K562 (cell line): ENCODE results near the gene C10orf105. TPM values are rescaled to one million over a fixed set of nuclear protein-coding genes. Genes with fewer than 3 reads are reported as not detected.

ENCODE experiments used
- ARHGAP35 ChIP-seq: fragments of 450-650 bp; IDR thresholded peaks from 2 replicates; pipeline ENCODE4 v1.6.1; 2018; ENCODE audit not compliant: partially characterized antibody
- ARNT ChIP-seq, 2 experiments: fragments of 450-650 bp; IDR thresholded peaks; 2 replicates each; pipeline ENCODE4 v1.6.1; 2016; ENCODE audit warnings: mild to moderate bottlenecking in 1 of 2
- CCAR2 ChIP-seq: fragments of 200-400 bp; formaldehyde crosslinking; IDR thresholded peaks from 2 replicates; pipeline ENCODE4 v1.6.1; 2017; ENCODE audit warnings: mild to moderate bottlenecking, low read depth, low read length
- CEBPG ChIP-seq, 3 experiments: fragments of 200-800 bp in 1 of 3; sonication (Bioruptor generic) in 1 of 3; sonication (generic) in 1 of 3; formaldehyde crosslinking in 1 of 3; IDR thresholded peaks in 2 of 3; conservative IDR thresholded peaks in 1 of 3; 2 replicates each; pipeline versions ENCODE4 v1.6.1 to v1.8.0; 2016 to 2022; ENCODE audit warnings: missing compliant biosample characterization in 2 of 3, missing genetic modification characterization in 2 of 3, mild to moderate bottlenecking in 1 of 3, missing genetic modification reagents in 1 of 3
- CSDE1 ChIP-seq, 2 experiments: fragments of 450-650 bp; IDR thresholded peaks; 2 replicates each; pipeline ENCODE4 v1.6.1; 2016; ENCODE audit warnings: mild to moderate bottlenecking in 1 of 2
- E2F3 ChIP-seq: fragments of 250-450 bp; sonication (Bioruptor Pico); IDR thresholded peaks from 2 replicates; pipeline ENCODE4 v1.4.0; 2020; ENCODE audit warnings: mild to moderate bottlenecking
- ETV5 ChIP-seq: sonication (generic); formaldehyde crosslinking; IDR thresholded peaks from 2 replicates; pipeline ENCODE4 v1.4.0; 2020; ENCODE audit warnings: low read depth, mild to moderate bottlenecking, missing genetic modification reagents
- GABPB1 ChIP-seq: sonication (generic); formaldehyde crosslinking; IDR thresholded peaks from 2 replicates; pipeline ENCODE4 v1.8.0; 2022; ENCODE audit warnings: mild to moderate bottlenecking, missing genetic modification reagents
- HDGF ChIP-seq: fragments of 450-650 bp; IDR thresholded peaks from 2 replicates; pipeline ENCODE4 v1.6.1; 2016
- LCOR ChIP-seq: sonication (generic); formaldehyde crosslinking; IDR thresholded peaks from 2 replicates; pipeline ENCODE4 v1.8.0; 2022; ENCODE audit warnings: mild to moderate bottlenecking, missing genetic modification reagents
- MAX ChIP-seq: sonication (generic); formaldehyde crosslinking; IDR thresholded peaks from 2 replicates; pipeline ENCODE4 v1.9.0; 2022; ENCODE audit warnings: mild to moderate bottlenecking, missing genetic modification reagents
- PHTF2 ChIP-seq: fragments of 250-450 bp; sonication (Bioruptor Pico); IDR thresholded peaks from 2 replicates; pipeline ENCODE4 v1.5.0; 2021; ENCODE audit warnings: mild to moderate bottlenecking
- RBM15 ChIP-seq: fragments of 200-400 bp; formaldehyde crosslinking; IDR thresholded peaks from 2 replicates; pipeline ENCODE4 v1.6.1; 2018; ENCODE audit warnings: mild to moderate bottlenecking, low read length, moderate library complexity; ENCODE audit not compliant: insufficient read depth
- SMAD4 ChIP-seq: fragments of 250-450 bp; sonication (Bioruptor Pico); conservative IDR thresholded peaks from 2 replicates; pipeline ENCODE4 v1.8.0; 2021; ENCODE audit warnings: inconsistent platforms, mild to moderate bottlenecking, moderate library complexity
- SNRNP70 ChIP-seq: fragments of 200-400 bp; formaldehyde crosslinking; optimal IDR thresholded peaks from 2 replicates; pipeline ENCODE3; 2017; ENCODE audit warnings: low read depth, low read length
- TEAD1 ChIP-seq, 2 experiments: fragments of 450-650 bp in 1 of 2; sonication (generic) in 1 of 2; formaldehyde crosslinking; IDR thresholded peaks; 2 replicates each; pipeline versions ENCODE4 v1.4.0 to v1.8.0; 2020 to 2022; ENCODE audit warnings: mild to moderate bottlenecking in 2 of 2, missing genetic modification reagents in 1 of 2
- THAP7 ChIP-seq: fragments of 250-450 bp; sonication (Bioruptor Pico); IDR thresholded peaks from 2 replicates; pipeline ENCODE4 v1.5.0; 2021
- ZNF280A ChIP-seq: fragments of 450-650 bp; IDR thresholded peaks from 2 replicates; pipeline ENCODE4 v1.6.1; 2018; ENCODE audit warnings: mild to moderate bottlenecking, low read depth; ENCODE audit not compliant: partially characterized antibody
- ZNF766 ChIP-seq: fragments of 200-800 bp; sonication (Bioruptor generic); conservative IDR thresholded peaks from 2 replicates; pipeline ENCODE4 v1.6.1; 2016; ENCODE audit warnings: missing genetic modification characterization, missing compliant biosample characterization
- polyA plus RNA-seq, 8 experiments: library from polyadenylated mRNA; depleted of rRNA in 4 of 8; stranded (reverse) in 5 of 8; unstranded in 3 of 8; fragments of >200 nt; fragmentation: Nextera tagmentation in 2 of 8; fragmentation: Illumina TruSeq in 1 of 8; extraction: Ambion mirVana in 2 of 8; extraction: Trizol in 1 of 8; gene quantifications; 2 replicates each; pipeline versions ENCODE4 v1.2.1 to v1.2.3, GENCODE V29; 2011 to 2014; ENCODE audit warnings: inconsistent platforms in 1 of 8, missing spikeins in 1 of 8
- total RNA-seq, 7 experiments: library from RNA; depleted of rRNA in 6 of 7; stranded (reverse); fragments of >200 nt in 6 of 7; fragmentation: Illumina TruSeq in 2 of 7; extraction: Trizol in 2 of 7; gene quantifications; 2 replicates each; pipeline versions ENCODE4 v1.2.1 to v1.2.3, GENCODE V29; 2011 to 2021; ENCODE audit warnings: low replicate concordance in 1 of 7
- TF ChIP-seq, protein P1 (sequence below): fragments of 200-800 bp; sonication (Bioruptor generic); IDR thresholded peaks from 2 replicates; pipeline ENCODE4 v1.6.1; 2017; ENCODE audit warnings: missing genetic modification characterization, missing compliant biosample characterization

C10orf105 gene
- total and polyA plus RNA-seq, 9 of the 15 experiments (the other 6 are each of a cell fraction or from before 2014, with no cell fraction given) = 0.03 to 0.25 (median 0.04) TPM; not detected in 3

- no peak for TF ChIP-seq ZNF766 (CRISPR knock-in tag)
- 0 out of 4 replicates have a peak, but pooled peaks of 1 of the 2 experiments have one; percentile 30 for TF ChIP-seq TEAD1 (CRISPR knock-in tag; IDR thresholded peaks at IDR 0.05)
- TF ChIP-seq RBM15 = no peak
- TF ChIP-seq, protein P1, sequence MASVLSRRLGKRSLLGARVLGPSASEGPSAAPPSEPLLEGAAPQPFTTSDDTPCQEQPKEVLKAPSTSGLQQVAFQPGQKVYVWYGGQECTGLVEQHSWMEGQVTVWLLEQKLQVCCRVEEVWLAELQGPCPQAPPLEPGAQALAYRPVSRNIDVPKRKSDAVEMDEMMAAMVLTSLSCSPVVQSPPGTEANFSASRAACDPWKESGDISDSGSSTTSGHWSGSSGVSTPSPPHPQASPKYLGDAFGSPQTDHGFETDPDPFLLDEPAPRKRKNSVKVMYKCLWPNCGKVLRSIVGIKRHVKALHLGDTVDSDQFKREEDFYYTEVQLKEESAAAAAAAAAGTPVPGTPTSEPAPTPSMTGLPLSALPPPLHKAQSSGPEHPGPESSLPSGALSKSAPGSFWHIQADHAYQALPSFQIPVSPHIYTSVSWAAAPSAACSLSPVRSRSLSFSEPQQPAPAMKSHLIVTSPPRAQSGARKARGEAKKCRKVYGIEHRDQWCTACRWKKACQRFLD = no peak
- peak; percentile 81 for TF ChIP-seq HDGF
- no peak for TF ChIP-seq E2F3 (CRISPR knock-in tag)
- 0 out of 2 replicates have a peak, but pooled peaks have one; percentile 35 for TF ChIP-seq GABPB1
- no peak for TF ChIP-seq CEBPG (CRISPR knock-in tag; IDR thresholded peaks at IDR 0.05)
- TF ChIP-seq CEBPG (tag; conservative IDR thresholded peaks at IDR 0.05 in 1 of 2, IDR thresholded peaks at IDR 0.05 in 1 of 2) = no peak
- no peak for TF ChIP-seq CCAR2
- TF ChIP-seq ARHGAP35 = no peak
- peak; percentile 42; the same call in 1 of the 2 replicates for TF ChIP-seq MAX
- no peak for TF ChIP-seq LCOR
- TF ChIP-seq SMAD4 = peak; percentile 45; the same call in 1 of the 2 replicates
- no peak for TF ChIP-seq PHTF2
- TF ChIP-seq ETV5 (CRISPR knock-in tag) = no peak
- TF ChIP-seq ARNT (IDR thresholded peaks at IDR 0.05) = no peak
- TF ChIP-seq THAP7 (CRISPR knock-in tag) = no peak
- no peak for TF ChIP-seq CSDE1 (IDR thresholded peaks at IDR 0.05)
- no peak for TF ChIP-seq SNRNP70
- TF ChIP-seq ZNF280A = no peak
Observed at GRCh38 chr10:71727738-71728737, 8.5 kb upstream of the C10orf105 start (continued).
